ENCODE results near the gene CAMSAP1.

CAMSAP1 gene

GRCh38 chr9:135939351-135940265, 32.3 kb upstream of the CAMSAP1 start:
- no peak for DNase-seq

GRCh38 chr9:135937521-135938489, 30.5 kb upstream of the CAMSAP1 start:
- DNase-seq: no peak

GRCh38 chr9:135933114-135933513, 25.8 kb upstream of the CAMSAP1 start:
- no peak for DNase-seq

GRCh38 chr9:135932656-135933055, 25.3 kb upstream of the CAMSAP1 start:
- no peak for DNase-seq

- DNase-seq: no peak
Measured at GRCh38 chr9:135931349-135931820, 24.0 kb upstream of the CAMSAP1 start.

GRCh38 chr9:135930446-135931345, 23.4 kb upstream of the CAMSAP1 start:
- no peak for DNase-seq

- no peak for DNase-seq
Measured at GRCh38 chr9:135929656-135930445, 22.5 kb upstream of the CAMSAP1 start.

- no peak for DNase-seq
Measured at GRCh38 chr9:135928731-135929655, 21.6 kb upstream of the CAMSAP1 start.

GRCh38 chr9:135928074-135928730, 20.9 kb upstream of the CAMSAP1 start:
- DNase-seq: no peak

GRCh38 chr9:135927195-135928013, 20.1 kb upstream of the CAMSAP1 start:
- no peak for DNase-seq

GRCh38 chr9:135926402-135927194, 19.3 kb upstream of the CAMSAP1 start:
- no peak for DNase-seq

- DNase-seq: no peak
Measured at GRCh38 chr9:135925496-135926133, 18.3 kb upstream of the CAMSAP1 start.

- no peak for DNase-seq
Measured at GRCh38 chr9:135924628-135925338, 17.4 kb upstream of the CAMSAP1 start.

GRCh38 chr9:135923508-135923907, 16.2 kb upstream of the CAMSAP1 start:
- no peak for DNase-seq

- DNase-seq: no peak
Measured at GRCh38 chr9:135921749-135922310, 14.5 kb upstream of the CAMSAP1 start.

GRCh38 chr9:135920973-135921585, 13.7 kb upstream of the CAMSAP1 start:
- no peak for DNase-seq

Data from NCI-H1694 (cell line).